Astrocyte (in vitro differentiated cells and primary cell): ENCODE measurements around the gene COX8C. TPM values are rescaled to one million over a fixed set of nuclear protein-coding genes. Genes with fewer than 3 reads are reported as not detected.
"Not testable (repeated sequence)": the region's sequence is repeated elsewhere in the genome, so short reads cannot be mapped to it uniquely, and the experiment has no call there.

Experiments used
- DNase-seq: peaks from one replicate; pipeline ENCODE4 v3.0.0-alpha.2; 2010; ENCODE audit warnings: low read depth
- FAIRE-seq: peaks from 2 replicates; lab custom pipeline; 2011; peaks lifted over from hg19 to GRCh38; lab: Jason Lieb, UNC
- H2AFZ ChIP-seq: 2 replicates; pipeline ENCODE4 v1.6.0; 2012; ENCODE audit warnings: low read depth, low read length, inconsistent platforms
- H3K27ac ChIP-seq: 2 replicates; pipeline ENCODE4 v1.5.1; 2011; ENCODE audit warnings: low read depth, low read length, inconsistent platforms
- H3K27me3 ChIP-seq: 2 replicates; pipeline ENCODE4 v1.6.0; 2011; ENCODE audit warnings: low read length, inconsistent platforms; ENCODE audit not compliant: insufficient read depth
- H3K36me3 ChIP-seq: 2 replicates; pipeline ENCODE4 v1.5.1; 2011; ENCODE audit warnings: low read length, inconsistent platforms; ENCODE audit not compliant: insufficient read depth
- H3K4me1 ChIP-seq: 2 replicates; pipeline ENCODE4 v1.5.1; 2011; ENCODE audit warnings: low read length, inconsistent platforms; ENCODE audit not compliant: insufficient read depth
- H3K4me2 ChIP-seq: 2 replicates; pipeline ENCODE4 v1.6.0; 2012; ENCODE audit warnings: low read length, inconsistent platforms
- H3K4me3 ChIP-seq: 2 replicates; pipeline ENCODE4 v1.5.1; 2011; ENCODE audit warnings: low read depth, mild to moderate bottlenecking, low read length, inconsistent platforms; ENCODE audit not compliant: insufficient read depth
- H3K79me2 ChIP-seq: 2 replicates; pipeline ENCODE4 v1.6.0; 2012; ENCODE audit warnings: mild to moderate bottlenecking, low read length, inconsistent platforms; ENCODE audit not compliant: insufficient read depth
- H3K9ac ChIP-seq: 2 replicates; pipeline ENCODE4 v1.6.0; 2012; ENCODE audit warnings: mild to moderate bottlenecking, low read length, inconsistent platforms
- H3K9me3 ChIP-seq: 2 replicates; pipeline ENCODE4 v1.5.1; 2012; ENCODE audit warnings: low read depth, mild to moderate bottlenecking, low read length, inconsistent platforms; ENCODE audit not compliant: insufficient read depth
- H4K20me1 ChIP-seq: 2 replicates; pipeline ENCODE4 v1.6.0; 2012; ENCODE audit warnings: low read length, inconsistent platforms; ENCODE audit not compliant: insufficient read depth
- H3K27ac Mint-ChIP-seq: one replicate; pipeline ENCODE4 v1.8.0; 2021; ENCODE audit warnings: mild to moderate bottlenecking, mixed read lengths; ENCODE audit not compliant: unreplicated experiment
- H3K27me3 Mint-ChIP-seq: one replicate; pipeline ENCODE4 v1.8.0; 2021; ENCODE audit warnings: low read depth, mixed read lengths; ENCODE audit not compliant: unreplicated experiment
- H3K36me3 Mint-ChIP-seq: one replicate; pipeline ENCODE4 v1.8.0; 2021; ENCODE audit warnings: low read depth, mixed read lengths; ENCODE audit not compliant: unreplicated experiment
- H3K4me1 Mint-ChIP-seq: one replicate; pipeline ENCODE4 v1.8.0; 2021; ENCODE audit warnings: low read depth, mixed read lengths; ENCODE audit not compliant: unreplicated experiment
- H3K4me3 Mint-ChIP-seq: one replicate; pipeline ENCODE4 v1.8.0; 2021; ENCODE audit warnings: mild to moderate bottlenecking, moderate library complexity, mixed read lengths; ENCODE audit not compliant: unreplicated experiment
- H3K9me3 Mint-ChIP-seq: one replicate; pipeline ENCODE4 v1.8.0; 2021; ENCODE audit warnings: mild to moderate bottlenecking, mixed read lengths; ENCODE audit not compliant: unreplicated experiment
- CTCF ChIP-seq: IDR thresholded peaks from 2 replicates; pipeline ENCODE4 v1.5.1; 2011; ENCODE audit warnings: low read depth, mild to moderate bottlenecking, inconsistent platforms, low read length, moderate library complexity; ENCODE audit not compliant: insufficient read depth
- EZH2 ChIP-seq: IDR thresholded peaks from 2 replicates; pipeline ENCODE4 v1.6.1; 2012; ENCODE audit warnings: mild to moderate bottlenecking, low read length, inconsistent platforms; ENCODE audit not compliant: insufficient read depth
- total RNA-seq: library from RNA; stranded (reverse); gene quantifications from 2 replicates; pipeline ENCODE4 v1.2.1, GENCODE V29; 2021

Gene COX8C
- total RNA-seq, 1 donor from 2014 or later: not detected

DNA sequence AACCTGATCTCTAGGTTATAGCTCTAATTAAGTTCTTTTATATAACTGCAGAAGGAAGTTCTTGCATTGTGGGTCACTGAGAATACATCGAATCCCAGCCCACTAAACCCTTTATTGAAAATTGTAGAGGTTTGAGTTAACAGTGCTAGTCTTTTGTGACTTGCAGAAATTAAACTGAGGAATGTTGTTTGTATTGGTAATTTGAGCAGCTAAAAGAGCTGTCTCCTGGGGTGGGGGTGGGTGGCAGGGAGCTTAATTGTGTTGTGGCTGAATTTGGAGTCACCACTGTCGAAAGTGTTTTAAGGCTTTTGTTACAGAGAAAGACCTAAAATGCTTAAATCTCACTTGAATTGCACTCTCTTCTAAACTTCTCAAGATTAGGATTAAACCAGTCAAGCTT is 3.2 kb upstream of the COX8C start:
- TF ChIP-seq CTCF (no peak), EZH2 (no peak)
- no peak overlapping the region for H2AFZ ChIP-seq
- peaks cover 7% of the 10 kb centered on the region for H3K9me3 Mint-ChIP-seq
- H3K4me2 ChIP-seq: no peak overlapping the region
- H3K27me3 Mint-ChIP-seq: no peaks in the 10 kb centered on the region
- H3K4me3 ChIP-seq: no peak overlapping the region
- FAIRE-seq (no peak), DNase-seq (no peak)
- H3K9ac ChIP-seq: no peak overlapping the region
- H3K36me3 Mint-ChIP-seq: peaks cover 2% of the 10 kb centered on the region
- H3K36me3 ChIP-seq: no peaks in the 10 kb centered on the region
- H3K4me1 ChIP-seq: no peaks in the 10 kb centered on the region
- H3K4me3 Mint-ChIP-seq: no peak overlapping the region
- H3K27ac Mint-ChIP-seq: no peak overlapping the region
- no peak overlapping the region for H3K27ac ChIP-seq
- H3K9me3 ChIP-seq: no peaks in the 10 kb centered on the region
- no peaks in the 10 kb centered on the region for H3K27me3 ChIP-seq
- no peaks in the 10 kb centered on the region for H4K20me1 ChIP-seq
- H3K4me1 Mint-ChIP-seq: peaks cover 2% of the 10 kb centered on the region
- H3K79me2 ChIP-seq: no peaks in the 10 kb centered on the region

GRCh38 chr14:93347850-93348249 is 868 bp downstream of the COX8C start:
- Histone ChIP-seq H3K9ac (no peak overlapping the region), H3K27ac (no peak overlapping the region), H3K79me2 (no peaks in the 10 kb centered on the region), H3K27me3 (no peaks in the 10 kb centered on the region), H4K20me1 (no peaks in the 10 kb centered on the region), H3K4me3 (no peak overlapping the region), H3K4me2 (no peak overlapping the region), H3K4me1 (no peaks in the 10 kb centered on the region), H2AFZ (no peak overlapping the region), H3K9me3 (no peaks in the 10 kb centered on the region), H3K36me3 (no peaks in the 10 kb centered on the region)
- Mint-ChIP-seq H3K27me3 (no peaks in the 10 kb centered on the region), H3K9me3 (no peaks in the 10 kb centered on the region), H3K4me3 (no peak overlapping the region), H3K4me1 (no peaks in the 10 kb centered on the region), H3K27ac (no peak overlapping the region), H3K36me3 (peaks cover 2% of the 10 kb centered on the region)
- no peak for DNase-seq
- TF ChIP-seq CTCF: no peak
- TF ChIP-seq EZH2: no peak
- FAIRE-seq: no peak

GRCh38 chr14:93348292-93348691 is 1.3 kb downstream of the COX8C start:
- H3K4me3 Mint-ChIP-seq: no peak overlapping the region
- H3K9ac ChIP-seq: no peak overlapping the region
- no peaks in the 10 kb centered on the region for H3K9me3 ChIP-seq
- H2AFZ ChIP-seq: no peak overlapping the region
- H3K4me3 ChIP-seq: no peak overlapping the region
- DNase-seq (no peak), FAIRE-seq (no peak)
- no peaks in the 10 kb centered on the region for H3K4me1 ChIP-seq
- H3K27ac Mint-ChIP-seq: no peak overlapping the region
- H3K9me3 Mint-ChIP-seq: no peaks in the 10 kb centered on the region
- H4K20me1 ChIP-seq: no peaks in the 10 kb centered on the region
- H3K36me3 ChIP-seq: no peaks in the 10 kb centered on the region
- no peak overlapping the region for H3K27ac ChIP-seq
- H3K4me1 Mint-ChIP-seq: no peaks in the 10 kb centered on the region
- H3K27me3 ChIP-seq: no peaks in the 10 kb centered on the region
- H3K79me2 ChIP-seq: no peaks in the 10 kb centered on the region
- no peak overlapping the region for H3K4me2 ChIP-seq
- H3K27me3 Mint-ChIP-seq: no peaks in the 10 kb centered on the region
- TF ChIP-seq CTCF (no peak), EZH2 (no peak)
- peaks cover 2% of the 10 kb centered on the region for H3K36me3 Mint-ChIP-seq

DNA sequence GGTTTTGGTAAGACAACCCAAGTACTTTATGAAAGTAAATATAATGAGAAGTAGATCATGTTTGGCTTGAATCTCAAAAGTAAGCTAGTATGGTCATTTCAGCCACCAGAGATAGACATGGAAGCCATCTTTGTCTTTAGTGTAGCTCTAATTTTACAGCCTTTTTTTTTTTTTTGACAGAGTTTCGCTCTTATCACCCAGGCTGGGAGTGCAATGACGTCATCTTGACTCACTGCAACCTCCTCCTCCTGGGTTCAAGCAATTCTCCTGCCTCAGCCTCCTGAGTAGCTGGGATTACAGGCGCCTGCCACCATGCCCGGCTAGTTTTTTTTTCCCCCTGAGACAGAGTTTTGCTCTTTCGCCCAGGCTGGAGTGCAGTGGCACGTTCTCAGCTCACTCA is 7.9 kb downstream of the COX8C start:
- H3K9me3 Mint-ChIP-seq, H3K4me2 ChIP-seq, H3K27me3 Mint-ChIP-seq, H3K9me3 ChIP-seq, H3K4me1 Mint-ChIP-seq, H3K27ac ChIP-seq, DNase-seq, H3K4me3 ChIP-seq, H3K27me3 ChIP-seq, H3K36me3 Mint-ChIP-seq, H3K4me1 ChIP-seq, H3K79me2 ChIP-seq, H3K36me3 ChIP-seq, H3K9ac ChIP-seq, H4K20me1 ChIP-seq, H3K4me3 Mint-ChIP-seq, H3K27ac Mint-ChIP-seq, H2AFZ ChIP-seq, FAIRE-seq: not testable (repeated sequence)
